Vein endothelial cell (primary cell): ENCODE measurements around the gene DPH7. TPM values are rescaled to one million over a fixed set of nuclear protein-coding genes. Genes with fewer than 3 reads are reported as not detected.

Experiments used
- total RNA-seq: library from RNA; depleted of rRNA; stranded (reverse); fragments of >200 nt; gene quantifications from 2 replicates; pipeline ENCODE4 v1.2.3, GENCODE V29; 2012

The DPH7 gene
- total RNA-seq, result 21.9 and 29.7 TPM in 2 replicates

GRCh38 chr9:137578518-137579258, at the start of gene DPH7:
Gene DPH7, minus strand, starts transcription at chr9:137578925. Its CDS starts 148 bp downstream, at chr9:137578777.

GRCh38 chr9:137618105-137619067, 39.7 kb upstream of the DPH7 start, which contains the start of gene EHMT1:
Gene EHMT1, plus strand, starts transcription at chr9:137619005. Its CDS starts 24 bp downstream, at chr9:137619029.

DNA sequence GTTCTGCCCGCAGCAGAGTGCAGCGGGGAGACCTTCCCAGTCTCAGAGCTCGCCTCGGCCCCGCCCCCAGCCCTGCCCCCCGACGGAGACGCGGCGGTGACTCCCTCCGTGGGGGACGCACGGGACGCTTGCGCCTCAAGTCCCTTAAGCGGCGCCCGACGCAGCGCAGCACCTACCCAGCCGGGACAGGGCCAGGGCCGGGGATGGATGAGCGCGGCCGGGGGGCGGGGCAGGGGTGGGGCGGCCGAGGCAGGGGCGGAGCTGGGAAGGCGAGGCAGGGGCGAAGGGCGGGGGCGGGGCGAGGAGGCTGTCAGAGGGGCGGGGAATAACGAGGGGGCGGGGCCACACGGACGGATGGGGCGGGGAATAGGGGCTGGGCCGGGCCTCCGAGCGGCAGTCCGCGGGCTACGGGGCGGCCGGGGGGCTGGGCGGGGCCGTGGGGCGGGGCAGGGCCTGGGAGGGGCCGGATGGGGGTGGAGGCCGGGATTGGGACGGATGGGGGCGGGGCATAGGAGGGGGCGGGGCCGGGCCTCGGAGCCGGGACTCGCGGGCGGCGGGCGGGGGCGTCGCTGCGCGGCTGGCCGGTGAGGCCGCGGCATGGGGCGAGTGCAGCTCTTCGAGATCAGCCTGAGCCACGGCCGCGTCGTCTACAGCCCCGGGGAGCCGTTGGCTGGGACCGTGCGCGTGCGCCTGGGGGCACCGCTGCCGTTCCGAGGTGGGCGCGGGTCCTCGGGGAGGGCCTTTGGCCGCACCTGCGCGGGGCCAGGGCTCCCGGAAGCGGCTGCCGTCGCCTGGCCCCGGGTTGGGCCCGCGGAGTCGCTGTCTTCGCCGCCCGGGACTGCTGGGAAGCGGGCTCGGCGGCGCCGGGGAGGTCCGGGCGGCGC, 26.6 kb upstream of the DPH7 start, which contains the start of gene ARRDC1:
Gene ARRDC1, plus strand, starts transcription at position 566 of the 884 bp plus-strand sequence. Its CDS starts 32 bp downstream, at position 598.

GRCh38 chr9:137590469-137591383, 12.0 kb upstream of the DPH7 start, which contains the start of gene ZMYND19:
Gene ZMYND19, minus strand, starts transcription at chr9:137590512. Its CDS starts 249 bp downstream, at chr9:137590263.

GRCh38 chr9:137551264-137552021, 27.3 kb downstream of the DPH7 start, which contains the start of gene MRPL41:
Gene MRPL41, plus strand, starts transcription at chr9:137551879. Its CDS starts 203 bp downstream, at chr9:137552082.

GRCh38 chr9:137550231-137550621, 28.5 kb downstream of the DPH7 start, which contains the start of gene PNPLA7:
Gene PNPLA7, minus strand, starts transcription at chr9:137550402. Its CDS starts 205 bp downstream, at chr9:137550197.

Other genes with a start within 250 kb of the DPH7 start
- gene EXD3, start 155.8 kb downstream of the DPH7 start, total RNA-seq, result 18.1 and 29.1 TPM in 2 replicates
- 1.9 and 2.0 TPM in 2 replicates for gene NOXA1, start 155.5 kb downstream of the DPH7 start, total RNA-seq
- gene ENTPD8, start 137.6 kb downstream of the DPH7 start, total RNA-seq, result 0.33 TPM in 1 of 2 replicates, not detected in the other
- 52.9 and 58.1 TPM in 2 replicates for gene NSMF, start 119.6 kb downstream of the DPH7 start, total RNA-seq
- 0.65 and 1.1 TPM in 2 replicates for gene PNPLA7, start 28.5 kb downstream of the DPH7 start, total RNA-seq
- 33.2 and 43.1 TPM in 2 replicates for gene MRPL41, start 27.0 kb downstream of the DPH7 start, total RNA-seq
- gene ZMYND19, start 11.6 kb upstream of the DPH7 start, total RNA-seq, result 14.7 and 18.4 TPM in 2 replicates
- gene ARRDC1, start 26.8 kb upstream of the DPH7 start, total RNA-seq, result 31.8 and 32.0 TPM in 2 replicates
- gene EHMT1, start 40.1 kb upstream of the DPH7 start, total RNA-seq, result 54.4 and 56.8 TPM in 2 replicates